Midbrain (tissue), 1 donor: ENCODE results near the gene INSL6.
"Not testable (repeated sequence)": the region's sequence is repeated elsewhere in the genome, so short reads cannot be mapped to it uniquely, and the experiment has no call there.

Source experiments
- DNase-seq: peaks from one replicate; lab custom pipeline; 2025; lab: John Stamatoyannopoulos, UW

INSL6 gene, protein sequence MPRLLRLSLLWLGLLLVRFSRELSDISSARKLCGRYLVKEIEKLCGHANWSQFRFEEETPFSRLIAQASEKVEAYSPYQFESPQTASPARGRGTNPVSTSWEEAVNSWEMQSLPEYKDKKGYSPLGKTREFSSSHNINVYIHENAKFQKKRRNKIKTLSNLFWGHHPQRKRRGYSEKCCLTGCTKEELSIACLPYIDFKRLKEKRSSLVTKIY

DNA sequence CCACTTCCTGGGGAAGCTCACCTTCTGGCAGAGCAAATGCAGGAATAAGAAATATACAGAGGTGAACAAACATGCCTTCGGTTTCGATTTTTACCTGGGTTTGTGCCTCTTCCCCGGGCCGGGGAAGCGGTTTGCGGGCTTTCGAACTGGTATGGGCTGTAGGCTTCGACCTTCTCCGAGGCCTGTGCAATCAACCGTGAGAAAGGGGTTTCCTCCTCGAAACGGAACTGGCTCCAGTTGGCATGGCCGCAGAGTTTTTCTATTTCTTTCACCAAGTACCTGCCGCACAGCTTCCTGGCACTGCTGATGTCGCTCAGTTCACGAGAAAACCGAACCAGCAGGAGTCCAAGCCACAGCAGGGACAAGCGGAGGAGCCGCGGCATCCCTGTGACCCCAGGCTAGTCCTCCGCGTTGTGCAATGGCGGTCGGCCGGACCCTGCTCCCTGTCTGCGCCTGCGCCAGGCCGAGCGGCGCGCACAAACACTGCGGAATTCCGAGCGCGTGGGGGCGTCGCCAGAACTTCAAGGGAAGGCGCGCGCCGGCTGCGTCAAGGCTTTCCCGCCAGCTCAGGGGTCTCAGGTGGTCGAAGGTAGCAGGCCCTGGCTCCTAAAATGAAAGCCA is at the start of gene INSL6:
Gene INSL6 (minus strand): TSS at position 420 of the 621 bp plus-strand sequence. CDS start 37 bp downstream, at position 383.
- no peak for DNase-seq

GRCh38 chr9:5231212-5231611 is 45.8 kb upstream of the INSL6 start, which contains the start of gene INSL4:
INSL4 (plus strand) TSS chr9:5231419; CDS start chr9:5231524, 105 bp downstream.
- no peak for DNase-seq

GRCh38 chr9:5230554-5230953 is 45.1 kb upstream of the INSL6 start:
- no peak for DNase-seq

DNA sequence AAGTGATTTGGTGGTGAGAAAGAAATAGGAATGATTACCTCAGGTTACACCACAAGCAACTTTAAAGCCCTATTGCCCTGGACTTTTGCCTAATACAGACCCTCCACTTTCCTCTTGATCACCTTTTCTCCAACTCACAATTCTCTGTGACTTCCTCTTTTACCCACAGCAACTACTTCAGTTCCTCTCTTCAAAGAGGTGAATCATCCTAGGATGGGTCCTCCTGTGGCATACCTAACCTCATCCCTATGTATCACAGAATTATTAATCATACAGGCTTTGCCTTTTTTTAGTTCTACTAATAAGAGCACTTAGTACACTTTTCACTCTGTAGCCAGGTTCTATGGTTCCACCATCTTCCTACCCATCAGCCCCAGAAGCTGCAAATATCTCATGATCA is 19.6 kb upstream of the INSL6 start:
- DNase-seq, result no peak

GRCh38 chr9:5195463-5195862 is 10.0 kb upstream of the INSL6 start:
- DNase-seq, result no peak

GRCh38 chr9:5193345-5193744 is 7.9 kb upstream of the INSL6 start:
- no peak for DNase-seq

GRCh38 chr9:5191985-5192384 is 6.5 kb upstream of the INSL6 start:
- DNase-seq, result no peak

DNA sequence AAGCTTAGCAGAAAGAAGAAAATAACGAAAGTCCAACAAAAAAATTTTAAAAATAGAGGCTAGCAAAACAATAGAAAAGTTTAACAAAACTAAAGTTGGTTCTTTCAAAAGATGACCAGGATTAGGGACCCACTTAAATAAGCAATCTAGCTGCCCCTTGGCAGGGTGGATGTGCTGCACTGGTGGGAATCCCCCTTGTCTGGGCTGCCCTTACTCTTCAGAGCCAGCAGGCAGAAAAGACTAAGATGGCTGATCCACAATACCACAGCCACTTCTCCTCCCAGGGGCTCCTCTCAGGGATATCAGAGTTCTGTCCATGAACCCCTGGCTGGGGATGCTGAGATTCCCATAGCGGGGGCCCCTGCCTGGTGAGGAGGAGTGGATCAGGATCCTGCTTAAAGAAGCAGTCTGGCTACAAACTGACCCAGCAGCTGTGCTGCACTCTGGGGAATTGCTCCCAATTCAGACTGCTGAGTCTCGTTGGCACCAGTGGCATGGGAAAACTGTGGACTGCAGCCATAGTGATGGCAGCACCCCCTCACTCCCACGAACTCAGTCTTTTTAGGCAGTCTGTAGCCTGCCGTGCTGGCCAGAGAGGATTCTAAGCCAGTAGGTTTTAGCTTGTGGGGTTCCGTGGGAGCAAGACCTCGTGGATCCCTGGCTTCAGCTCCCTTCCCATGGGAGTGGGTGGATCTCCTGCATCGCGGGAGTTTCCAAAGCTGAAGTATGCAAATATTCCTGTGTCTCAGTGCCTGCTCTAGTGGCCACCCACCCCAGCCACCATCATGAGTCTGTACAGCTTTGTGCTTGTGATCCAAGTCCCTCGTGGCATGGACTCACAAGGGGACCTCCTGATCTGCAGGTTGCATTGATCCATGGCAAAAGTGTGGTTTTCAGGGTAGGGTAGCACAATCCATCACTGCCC is 2.9 kb upstream of the INSL6 start:
- DNase-seq, result no peak

DNA sequence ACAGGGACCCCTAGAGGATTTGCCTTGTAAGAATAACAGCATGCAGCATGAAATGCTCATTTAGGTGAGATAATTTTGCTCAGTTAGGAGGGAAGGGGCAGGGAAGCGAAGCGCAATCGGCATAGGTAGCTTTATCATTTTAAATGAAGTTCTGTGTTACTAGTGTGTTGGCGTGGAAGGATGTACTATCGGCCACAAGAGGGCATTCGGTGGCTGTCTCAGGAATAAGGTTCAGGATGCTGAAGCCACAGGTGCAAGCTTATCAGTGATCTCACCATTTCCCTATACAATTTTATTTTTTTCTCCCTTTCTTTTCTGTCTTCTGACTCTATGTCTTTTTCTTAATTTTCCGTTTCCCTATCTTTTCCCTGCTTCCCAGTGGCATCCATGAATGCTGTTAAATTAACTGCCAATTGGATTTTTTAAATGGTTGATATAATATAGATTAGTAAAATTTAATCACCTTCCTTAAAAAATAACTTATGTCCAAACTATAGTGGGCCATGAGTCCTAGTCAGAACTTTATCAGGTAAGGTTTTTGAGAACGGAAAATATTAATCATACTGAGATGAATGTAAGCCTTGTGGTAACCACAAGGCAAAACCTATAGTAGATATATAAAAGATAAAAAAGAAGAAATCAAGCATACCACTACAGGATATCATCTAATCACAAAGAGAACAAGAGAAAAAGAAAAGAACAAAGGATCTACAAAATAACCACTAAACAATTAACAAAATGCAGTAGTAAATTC is 1.2 kb upstream of the INSL6 start:
- peak; percentile 20 for DNase-seq

- no peak for DNase-seq
Measured at GRCh38 chr9:5184776-5185175, 663 bp downstream of the INSL6 start.

DNA sequence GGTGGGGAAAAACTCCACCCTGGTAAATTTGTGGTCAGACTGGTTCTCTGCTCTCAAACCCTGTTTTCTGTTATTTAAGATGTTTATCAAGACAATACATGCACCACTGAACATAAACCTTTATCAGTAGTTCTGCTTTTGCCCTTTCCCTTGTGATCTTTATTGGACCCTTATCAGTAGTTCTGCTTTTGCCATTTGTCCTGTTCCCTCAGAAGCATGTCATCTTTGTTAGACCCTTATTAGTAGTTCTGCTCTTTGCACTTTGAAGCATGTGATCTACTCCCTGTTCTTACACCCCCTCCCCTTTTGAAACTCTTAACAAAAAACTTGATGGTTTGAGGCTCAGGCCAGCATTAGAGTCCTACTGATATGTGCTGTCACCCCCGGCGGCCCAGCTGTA is 4.8 kb downstream of the INSL6 start:
- DNase-seq, result not testable (repeated sequence)

- DNase-seq, result no peak
Measured at GRCh38 chr9:5178126-5178805, 7.2 kb downstream of the INSL6 start.

GRCh38 chr9:5146241-5146640 is 39.2 kb downstream of the INSL6 start:
- no peak for DNase-seq

DNA sequence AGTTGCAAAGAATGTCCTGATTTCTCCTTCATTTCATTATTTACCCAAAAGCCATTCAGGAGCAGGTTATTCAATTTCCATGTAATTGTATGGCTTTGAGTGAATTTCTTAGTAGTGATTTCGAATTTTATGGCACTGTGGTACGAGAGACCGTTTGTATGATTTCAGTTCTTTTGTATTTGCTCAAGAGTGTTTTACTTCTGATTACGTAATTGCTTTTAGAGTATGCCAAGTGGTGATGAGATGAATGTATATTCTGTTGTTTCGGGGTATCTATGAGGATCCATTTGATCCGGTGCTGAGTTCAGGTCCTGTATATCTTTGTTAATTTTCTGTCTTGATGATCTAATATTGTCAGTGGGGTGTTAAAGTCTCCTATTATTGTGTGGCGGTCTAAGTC is 41.2 kb downstream of the INSL6 start:
- no peak for DNase-seq

DNA sequence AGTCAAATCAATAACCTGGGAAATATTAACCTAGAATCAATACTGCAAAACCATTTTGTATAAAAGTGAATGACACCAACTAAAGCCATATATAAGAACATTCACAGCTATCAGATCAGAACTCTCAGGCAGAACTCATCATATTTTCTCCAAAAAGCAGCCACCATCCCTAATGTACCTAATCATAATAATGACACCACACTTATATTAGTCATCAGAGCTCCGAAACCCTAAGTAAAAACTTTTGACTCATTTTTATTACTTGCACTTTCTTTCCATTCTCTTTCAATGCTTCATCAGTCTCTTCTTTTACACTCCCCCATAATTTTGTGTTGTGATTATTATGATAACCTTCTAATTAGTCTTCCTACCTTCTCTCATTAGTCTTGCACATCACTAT is 45.3 kb downstream of the INSL6 start:
- no peak for DNase-seq

GRCh38 chr9:5122516-5122915 is 62.9 kb downstream of the INSL6 start:
- DNase-seq, result no peak

DNA sequence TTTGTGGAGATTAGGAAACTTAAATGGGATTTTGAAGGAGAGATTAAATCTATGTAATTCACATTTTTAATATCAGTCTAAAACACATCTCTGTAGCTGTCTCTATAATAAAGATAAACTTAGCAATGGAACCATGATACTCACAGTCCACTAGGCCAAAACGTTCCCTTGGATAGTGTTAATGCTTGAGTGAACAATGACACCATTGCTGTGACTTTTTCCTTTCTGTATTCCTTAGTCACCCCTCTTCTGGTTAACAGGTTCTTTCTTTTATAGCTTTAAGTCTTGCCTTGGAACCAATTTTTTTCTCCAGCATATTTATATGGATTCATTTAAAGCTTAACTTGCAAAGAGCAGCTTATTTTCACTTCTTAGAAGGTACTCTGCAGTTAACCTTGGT is 63.3 kb downstream of the INSL6 start:
- DNase-seq, result no peak

DNA sequence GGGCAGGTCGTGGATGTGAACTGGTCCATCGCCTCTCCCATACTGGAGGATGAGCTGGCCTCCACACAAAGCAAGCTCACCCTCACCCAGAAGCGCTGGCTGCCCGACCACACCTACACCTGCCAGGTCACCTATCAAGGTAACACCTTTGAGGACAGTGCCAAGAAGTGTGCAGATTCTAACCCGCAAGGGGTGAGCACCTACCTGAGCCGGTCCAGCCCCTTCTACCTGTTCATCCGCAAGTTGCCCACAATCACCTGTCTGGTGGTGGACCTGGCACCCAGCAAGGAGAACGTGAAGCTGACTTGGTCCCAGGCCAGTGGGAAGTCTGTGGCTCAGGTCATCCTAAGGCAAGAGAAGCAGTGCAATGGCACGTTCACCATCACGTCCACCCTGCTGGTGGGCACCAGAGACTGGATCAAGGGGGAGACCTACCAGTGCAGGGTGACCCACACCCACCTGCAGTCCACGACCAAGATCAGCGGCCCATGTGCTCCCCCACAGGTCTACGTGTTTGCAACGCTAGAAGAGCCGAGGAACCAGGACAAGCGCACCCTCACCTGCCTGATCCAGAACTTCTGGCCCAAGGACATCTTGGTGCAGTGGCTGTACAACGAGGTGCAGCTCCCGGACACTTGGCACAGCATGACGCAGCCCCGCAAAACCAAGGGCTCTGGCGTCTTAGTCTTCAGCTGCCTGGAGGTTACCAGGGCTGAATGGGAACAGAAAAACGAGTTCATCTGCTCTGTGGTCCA is 71.3 kb downstream of the INSL6 start:
- no peak for DNase-seq
